Keratinocyte (primary cell): ENCODE data around the gene TARS1. TPM values are rescaled to one million over a fixed set of nuclear protein-coding genes. Genes with fewer than 3 reads are reported as not detected.
A peak's percentile ranks its signal among the peaks of the same experiment; 100 is the strongest.
"Not testable (repeated sequence)": the region's sequence is repeated elsewhere in the genome, so short reads cannot be mapped to it uniquely, and the experiment has no call there.

Experiments
- DNase-seq: peaks from one replicate; pipeline ENCODE4 v3.0.0-alpha.2; 2011; ENCODE audit warnings: low read depth, missing footprints, low spot score
- FAIRE-seq: peaks from 2 replicates; lab custom pipeline; 2011; peaks lifted over from hg19 to GRCh38; lab: Jason Lieb, UNC
- H2AFZ ChIP-seq: 2 replicates; pipeline ENCODE4 v1.6.0; 2012; ENCODE audit warnings: low read length, control low read depth, inconsistent platforms; ENCODE audit not compliant: control insufficient read depth
- H3K27ac ChIP-seq: 2 replicates; pipeline ENCODE4 v1.5.1; 2011; ENCODE audit warnings: low read length; ENCODE audit not compliant: control insufficient read depth, insufficient read depth
- H3K27me3 ChIP-seq: 3 replicates; pipeline ENCODE4 v1.6.0; 2011; ENCODE audit warnings: low read length; ENCODE audit not compliant: control insufficient read depth, insufficient read depth; ENCODE audit errors: extremely low read depth
- H3K36me3 ChIP-seq, 2 experiments: 2 replicates in 1 of 2; 3 replicates in 1 of 2; pipeline ENCODE4 v1.5.1; 2011; ENCODE audit warnings: low read length in 2 of 2, mild to moderate bottlenecking in 1 of 2; ENCODE audit not compliant: control insufficient read depth in 2 of 2, insufficient read depth in 2 of 2; ENCODE audit errors: extremely low read depth in 1 of 2
- H3K4me1 ChIP-seq: 3 replicates; pipeline ENCODE4 v1.5.1; 2011; ENCODE audit warnings: low read length; ENCODE audit not compliant: control insufficient read depth, insufficient read depth; ENCODE audit errors: extremely low read depth
- H3K4me2 ChIP-seq: 3 replicates; pipeline ENCODE4 v1.6.0; 2011; ENCODE audit warnings: low read depth, low read length; ENCODE audit not compliant: control insufficient read depth, insufficient read depth; ENCODE audit errors: extremely low read depth
- H3K4me3 ChIP-seq, 3 experiments: fragments of 200-600 bp in 1 of 3; sonication (generic) in 1 of 3; 2 replicates in 2 of 3; 3 replicates in 1 of 3; pipeline ENCODE4 v1.5.1; 2011 to 2016; ENCODE audit warnings: low read length in 3 of 3, mild to moderate bottlenecking in 3 of 3, control low read depth in 2 of 3, inconsistent platforms in 1 of 3, low read depth in 1 of 3, mixed read lengths in 1 of 3, mixed run types in 1 of 3, moderate library complexity in 1 of 3; ENCODE audit not compliant: control insufficient read depth in 2 of 3, insufficient read depth in 2 of 3; ENCODE audit errors: extremely low read depth in 1 of 3
- H3K79me2 ChIP-seq: 2 replicates; pipeline ENCODE4 v1.6.0; 2012; ENCODE audit warnings: low read length; ENCODE audit not compliant: control insufficient read depth, insufficient read depth
- H3K9ac ChIP-seq: 3 replicates; pipeline ENCODE4 v1.6.0; 2011; ENCODE audit warnings: low read length; ENCODE audit not compliant: control insufficient read depth, insufficient read depth; ENCODE audit errors: extremely low read depth
- H3K9me1 ChIP-seq: 3 replicates; pipeline ENCODE4 v1.6.0; 2011; ENCODE audit warnings: low read length; ENCODE audit not compliant: control insufficient read depth, insufficient read depth; ENCODE audit errors: extremely low read depth
- H3K9me3 ChIP-seq: 2 replicates; pipeline ENCODE4 v1.5.1; 2012; ENCODE audit warnings: low read depth, low read length; ENCODE audit not compliant: control insufficient read depth
- H4K20me1 ChIP-seq: 3 replicates; pipeline ENCODE4 v1.6.0; 2011; ENCODE audit warnings: low read length; ENCODE audit not compliant: control insufficient read depth, insufficient read depth; ENCODE audit errors: extremely low read depth
- CTCF ChIP-seq, 3 experiments: IDR thresholded peaks in 1 of 3; conservative IDR thresholded peaks in 1 of 3; optimal IDR thresholded peaks in 1 of 3; 2 replicates in 2 of 3; 3 replicates in 1 of 3; pipeline versions ENCODE3 to v1.5.1; 2011; ENCODE audit warnings: low read length in 3 of 3, mild to moderate bottlenecking in 3 of 3, moderate library complexity in 2 of 3, control low read depth in 1 of 3, inconsistent platforms in 1 of 3; ENCODE audit not compliant: insufficient read depth in 2 of 3; ENCODE audit errors: extremely low read depth in 1 of 3
- EZH2 ChIP-seq: IDR thresholded peaks from one replicate; pipeline ENCODE4 v1.6.1; 2012; ENCODE audit warnings: inconsistent platforms, mild to moderate bottlenecking, low read length, moderate library complexity
- dilution Hi-C: fragments of 300-500 bp; cut with MboI; formaldehyde crosslinking; loops from one replicate; pipeline ENCODE4 v1.7.0; 2020; ENCODE audit warnings: low sequenced_read_pairs; ENCODE audit not compliant: extremely low pct_ligation_motif_present
- polyA plus RNA-seq, 5 experiments: library from polyadenylated mRNA; depleted of rRNA in 3 of 5; stranded (reverse) in 3 of 5; stranded (forward) in 1 of 5; unstranded in 1 of 5; fragments of >200 nt; gene quantifications; 1 replicate in 1 of 5; 2 replicates in 3 of 5; 3 replicates in 1 of 5; pipeline versions ENCODE4 v1.2.1 to v1.2.3, GENCODE V29; 2011 to 2012; ENCODE audit warnings: missing spikeins in 2 of 5, low read depth in 1 of 5, low replicate concordance in 1 of 5

TARS1 gene
- polyA plus RNA-seq, 1 donor (not counting 4 experiments of a cell fraction or from before 2014, with no cell fraction given): 213 TPM

- Histone ChIP-seq H3K9ac (no peak overlapping the region), H2AFZ (no peak overlapping the region), H3K27ac (no peak overlapping the region), H3K79me2 (peaks cover 4% of the 10 kb centered on the region), H3K36me3 (no peaks in the 10 kb centered on the region), H3K4me3 (no peak overlapping the region), H4K20me1 (no peaks in the 10 kb centered on the region), H3K9me1 (no peaks in the 10 kb centered on the region), H3K4me1 (peaks cover 4% of the 10 kb centered on the region), H3K27me3 (no peaks in the 10 kb centered on the region), H3K9me3 (no peaks in the 10 kb centered on the region), H3K4me2 (no peak overlapping the region)
- DNase-seq: no peak
- no peak for TF ChIP-seq CTCF (optimal IDR thresholded peaks at IDR 0.05 in 1 of 3, IDR thresholded peaks at IDR 0.05 in 1 of 3, conservative IDR thresholded peaks at IDR 0.05 in 1 of 3; ENCODE audit: extremely low read depth in 1 of 3, insufficient read depth in 2 of 3, low read length in 3 of 3)
- no peak for TF ChIP-seq EZH2
- FAIRE-seq: no peak
- dilution Hi-C loops: no loop called here
Measured at GRCh38 chr5:33433303-33434240, 7.2 kb upstream of the TARS1 start.

GRCh38 chr5:33435893-33436490 lies 4.8 kb upstream of the TARS1 start:
- H3K79me2 ChIP-seq: peaks cover 17% of the 10 kb centered on the region
- TF ChIP-seq CTCF (optimal IDR thresholded peaks at IDR 0.05 in 1 of 3, IDR thresholded peaks at IDR 0.05 in 1 of 3, conservative IDR thresholded peaks at IDR 0.05 in 1 of 3; ENCODE audit: extremely low read depth in 1 of 3, insufficient read depth in 2 of 3, low read length in 3 of 3): peak; percentile 72 to 90 (median 75)
- H3K9me1 ChIP-seq, H3K9ac ChIP-seq, H3K9me3 ChIP-seq, H4K20me1 ChIP-seq, H3K4me1 ChIP-seq, H3K36me3 ChIP-seq, H3K27ac ChIP-seq, H2AFZ ChIP-seq, H3K4me3 ChIP-seq, H3K27me3 ChIP-seq, dilution Hi-C loops, H3K4me2 ChIP-seq: not testable (repeated sequence)
- FAIRE-seq (peak; percentile 57), DNase-seq (peak; percentile 38)
